Activated naive CD4-positive, alpha-beta T cell treated with anti-CD3 and anti-CD28 coated beads, Interleukin-2, amount 10 ng/mL, durations not matched to agents 7 days and 5 days (primary cell): ENCODE data around the gene DUS4L.
"Not testable (repeated sequence)": the region's sequence is repeated elsewhere in the genome, so short reads cannot be mapped to it uniquely, and the experiment has no call there.

Experiments
- CTCF ChIA-PET: fragments of 350-600 bp; sonication (Branson Sonifier 250); formaldehyde crosslinking; loops from one replicate; lab custom pipeline; 2021; ENCODE audit warnings: antibody characterized with exemption; lab: Charles Lee
- DNase-seq: peaks from one replicate; pipeline ENCODE4 v3.0.0-alpha.2; 2020
- H3K27ac Mint-ChIP-seq: one replicate; pipeline ENCODE4 v1.8.0; 2021; ENCODE audit warnings: mild to moderate bottlenecking, moderate library complexity, mixed read lengths
- H3K27me3 Mint-ChIP-seq: one replicate; pipeline ENCODE4 v1.8.0; 2021; ENCODE audit warnings: mild to moderate bottlenecking, mixed read lengths
- H3K36me3 Mint-ChIP-seq: one replicate; pipeline ENCODE4 v1.8.0; 2021; ENCODE audit warnings: mixed read lengths
- H3K4me1 Mint-ChIP-seq: one replicate; pipeline ENCODE4 v1.8.0; 2021; ENCODE audit warnings: mixed read lengths
- H3K4me3 Mint-ChIP-seq: one replicate; pipeline ENCODE4 v1.8.0; 2021; ENCODE audit warnings: mild to moderate bottlenecking, moderate library complexity, mixed read lengths
- H3K9me3 Mint-ChIP-seq: one replicate; pipeline ENCODE4 v1.8.0; 2021; ENCODE audit warnings: mixed read lengths

DUS4L gene, protein sequence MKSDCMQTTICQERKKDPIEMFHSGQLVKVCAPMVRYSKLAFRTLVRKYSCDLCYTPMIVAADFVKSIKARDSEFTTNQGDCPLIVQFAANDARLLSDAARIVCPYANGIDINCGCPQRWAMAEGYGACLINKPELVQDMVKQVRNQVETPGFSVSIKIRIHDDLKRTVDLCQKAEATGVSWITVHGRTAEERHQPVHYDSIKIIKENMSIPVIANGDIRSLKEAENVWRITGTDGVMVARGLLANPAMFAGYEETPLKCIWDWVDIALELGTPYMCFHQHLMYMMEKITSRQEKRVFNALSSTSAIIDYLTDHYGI

DNA sequence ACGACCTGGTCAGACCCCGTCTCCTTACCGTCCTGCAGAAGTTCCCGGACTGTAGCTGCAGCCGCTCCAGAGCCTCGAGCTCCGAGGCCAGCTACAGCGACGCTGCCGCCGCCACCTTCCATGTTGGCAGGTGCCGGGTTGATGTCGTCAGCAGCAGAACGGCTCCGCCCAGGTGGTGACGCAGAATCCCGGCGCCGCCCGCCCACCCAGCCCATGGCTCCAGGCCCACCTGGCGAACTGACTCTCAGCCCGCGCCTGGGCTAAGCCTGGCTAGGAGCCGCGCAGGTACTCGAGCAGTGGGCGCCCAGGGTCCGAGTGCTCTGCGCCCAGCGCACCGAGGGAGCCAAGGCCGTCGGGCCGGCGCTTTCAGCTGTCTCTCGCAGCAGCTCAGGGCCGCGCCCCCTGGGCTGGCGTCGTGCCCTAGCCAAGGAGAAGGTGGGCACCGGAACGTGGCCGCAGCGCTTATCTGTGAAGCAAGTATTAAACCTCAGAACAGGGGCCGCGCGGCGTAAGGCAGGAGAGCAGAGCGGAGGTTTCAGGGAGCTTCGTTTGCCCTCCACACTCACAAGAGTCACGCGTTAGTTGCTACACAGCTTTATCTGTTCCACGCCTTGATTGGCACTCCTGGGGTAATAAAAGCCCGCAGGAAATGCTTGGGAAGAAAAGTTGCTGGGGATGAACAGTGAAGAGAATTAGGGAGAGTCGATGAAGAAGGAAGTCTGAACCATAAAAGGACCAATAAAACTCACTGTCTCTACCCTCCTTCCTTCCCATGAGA lies at the start of gene DUS4L, which contains the start of gene COG5:
TSS of gene DUS4L (plus strand) at position 197 of the 778 bp plus-strand sequence. CDS start 3,100 bp downstream, outside the sequence.
TSS of gene COG5 (minus strand) at position 146 of the 778 bp plus-strand sequence. CDS start at position 122, 24 bp downstream.
- peak within 1 kb of the TSS; percentile 96 for H3K27ac Mint-ChIP-seq
- DNase-seq, result peak; percentile 90
- H3K4me3 Mint-ChIP-seq, result peak within 1 kb of the TSS; percentile 73
- no peaks in the 10 kb centered on the region for H3K27me3 Mint-ChIP-seq
- H3K36me3 Mint-ChIP-seq, result peaks cover 12% of the 10 kb centered on the region
- CTCF ChIA-PET, result interaction anchor here (1.0 to 1.5 kb wide), 4 partner anchors 12 to 315 kb away, joined by 3 to 4 read pairs (median 4); partner anchors contain the start of gene SLC26A4
- no peaks in the 10 kb centered on the region for H3K9me3 Mint-ChIP-seq
- peaks cover 57% of the 10 kb centered on the region for H3K4me1 Mint-ChIP-seq

DNA sequence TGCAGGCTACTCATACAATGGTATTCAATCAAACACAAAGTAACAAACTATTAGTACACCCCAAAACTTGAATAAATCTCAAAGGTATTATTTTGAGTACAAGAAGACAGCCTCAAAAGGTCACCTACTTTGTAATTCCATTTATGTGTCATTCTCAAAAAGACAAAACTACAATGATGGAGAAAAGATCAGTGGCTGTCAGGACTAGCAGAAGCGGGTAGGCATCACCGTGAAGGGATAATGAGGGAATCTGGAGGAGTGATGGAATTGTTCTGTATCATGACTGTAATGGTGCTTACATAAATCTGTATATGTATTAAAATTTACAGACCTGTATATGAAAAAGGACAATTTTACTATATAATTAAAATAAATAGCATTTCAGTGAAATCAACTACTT lies 37.1 kb upstream of the DUS4L start:
- H3K9me3 Mint-ChIP-seq, result no peaks in the 10 kb centered on the region
- no peaks in the 10 kb centered on the region for H3K27me3 Mint-ChIP-seq
- no peak overlapping the region for H3K27ac Mint-ChIP-seq
- DNase-seq, result no peak
- peaks cover 20% of the 10 kb centered on the region for H3K36me3 Mint-ChIP-seq
- no peak overlapping the region for H3K4me3 Mint-ChIP-seq
- no peaks in the 10 kb centered on the region for H3K4me1 Mint-ChIP-seq
- CTCF ChIA-PET, result no interaction called here

DNA sequence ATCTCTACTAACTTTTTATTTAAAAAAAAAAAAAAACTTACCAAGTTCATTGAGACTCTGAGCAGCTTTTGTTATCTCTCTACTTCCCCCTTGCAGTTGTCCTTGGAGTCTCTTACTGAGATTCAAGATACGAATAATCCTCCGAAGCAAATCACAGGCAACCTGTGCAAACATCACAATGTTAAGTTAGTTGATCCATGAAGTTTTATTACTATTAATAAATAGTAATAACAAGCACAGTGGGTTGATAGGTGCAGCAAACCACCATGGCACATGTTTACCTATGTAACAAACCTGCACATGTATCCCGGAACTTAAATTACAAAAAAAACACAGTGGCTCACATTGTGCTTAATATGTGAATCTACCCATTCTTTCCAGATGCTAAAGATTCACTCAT lies 36.6 kb upstream of the DUS4L start:
- CTCF ChIA-PET, result no interaction called here
- Mint-ChIP-seq H3K27ac (no peak overlapping the region), H3K36me3 (peaks cover 16% of the 10 kb centered on the region), H3K27me3 (no peaks in the 10 kb centered on the region), H3K4me3 (no peak overlapping the region), H3K4me1 (no peaks in the 10 kb centered on the region), H3K9me3 (no peaks in the 10 kb centered on the region)
- DNase-seq, result no peak

DNA sequence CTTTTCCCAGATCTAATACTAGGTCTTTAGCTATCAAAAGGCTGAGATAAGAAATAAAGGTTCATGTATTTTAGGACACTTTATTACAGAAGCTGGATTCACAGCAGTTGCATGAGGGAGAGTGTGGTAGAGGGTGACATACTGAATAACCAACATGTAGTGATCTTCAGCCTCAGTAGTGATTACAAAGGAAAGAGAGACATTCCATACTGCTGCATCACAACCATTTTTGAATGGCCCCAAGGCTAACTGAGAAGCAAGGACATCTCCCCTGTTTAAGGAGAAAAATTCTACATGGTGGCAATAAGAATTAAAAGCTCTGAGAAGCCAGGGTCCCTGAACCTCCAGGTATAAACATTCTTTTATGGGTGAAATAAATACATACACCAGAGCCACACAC lies 35.3 kb upstream of the DUS4L start:
- CTCF ChIA-PET, result no interaction called here
- H3K4me1 Mint-ChIP-seq, result no peaks in the 10 kb centered on the region
- H3K27me3 Mint-ChIP-seq, result no peaks in the 10 kb centered on the region
- H3K36me3 Mint-ChIP-seq, result peaks cover 11% of the 10 kb centered on the region
- no peak overlapping the region for H3K27ac Mint-ChIP-seq
- DNase-seq, result no peak
- H3K9me3 Mint-ChIP-seq, result no peaks in the 10 kb centered on the region
- no peak overlapping the region for H3K4me3 Mint-ChIP-seq

- H3K4me1 Mint-ChIP-seq, result no peaks in the 10 kb centered on the region
- H3K4me3 Mint-ChIP-seq, result no peak overlapping the region
- peaks cover 2% of the 10 kb centered on the region for H3K9me3 Mint-ChIP-seq
- no peak overlapping the region for H3K27ac Mint-ChIP-seq
- CTCF ChIA-PET, result no interaction called here
- no peak for DNase-seq
- H3K36me3 Mint-ChIP-seq, result peaks cover 19% of the 10 kb centered on the region
- no peaks in the 10 kb centered on the region for H3K27me3 Mint-ChIP-seq
Measured at GRCh38 chr7:107530751-107531150, 33.0 kb upstream of the DUS4L start.

DNA sequence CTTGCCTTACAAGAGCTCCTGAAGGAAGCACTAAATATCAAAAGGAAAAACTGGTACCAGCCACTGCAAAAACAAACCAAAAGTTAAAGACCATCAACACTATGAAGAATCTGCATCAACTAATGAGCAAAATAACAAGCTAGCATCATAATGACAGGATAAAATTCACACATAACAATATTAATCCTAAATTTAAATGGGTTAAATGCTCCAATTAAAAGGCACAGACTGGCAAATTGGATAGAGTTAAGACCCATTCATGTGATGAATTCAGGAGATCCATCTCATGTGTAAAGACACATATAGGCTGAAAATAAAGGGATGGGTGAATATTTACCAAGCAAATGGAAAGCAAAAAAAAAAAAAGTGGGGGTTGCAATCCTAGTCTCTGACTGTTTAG lies 29.6 kb upstream of the DUS4L start:
- peaks cover 36% of the 10 kb centered on the region for H3K36me3 Mint-ChIP-seq
- no peak overlapping the region for H3K4me3 Mint-ChIP-seq
- no peaks in the 10 kb centered on the region for H3K4me1 Mint-ChIP-seq
- no peak overlapping the region for H3K27ac Mint-ChIP-seq
- CTCF ChIA-PET, result no interaction called here
- no peaks in the 10 kb centered on the region for H3K27me3 Mint-ChIP-seq
- peaks cover 7% of the 10 kb centered on the region for H3K9me3 Mint-ChIP-seq
- no peak for DNase-seq

DNA sequence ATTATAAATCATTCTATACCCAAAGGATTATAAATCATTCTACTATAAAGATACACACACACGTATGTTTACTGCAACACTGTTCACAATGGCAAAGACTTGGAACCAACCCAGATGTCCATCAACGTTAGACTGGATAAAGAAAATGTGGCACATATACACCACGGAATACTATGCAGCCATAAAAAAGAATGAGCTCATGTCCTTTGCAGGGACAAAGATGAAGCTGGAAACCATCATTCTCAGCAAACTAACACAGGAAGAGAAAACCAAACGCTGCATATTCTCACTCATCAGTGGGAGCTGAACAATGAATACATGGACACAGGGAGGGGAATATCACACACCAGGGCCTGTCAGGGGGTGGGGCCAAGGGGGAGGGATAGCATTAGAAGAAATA lies 26.5 kb upstream of the DUS4L start:
- H3K9me3 Mint-ChIP-seq, H3K27ac Mint-ChIP-seq, H3K27me3 Mint-ChIP-seq, H3K4me1 Mint-ChIP-seq, CTCF ChIA-PET, DNase-seq, H3K4me3 Mint-ChIP-seq: not testable (repeated sequence)
- H3K36me3 Mint-ChIP-seq, result peaks cover 44% of the 10 kb centered on the region

DNA sequence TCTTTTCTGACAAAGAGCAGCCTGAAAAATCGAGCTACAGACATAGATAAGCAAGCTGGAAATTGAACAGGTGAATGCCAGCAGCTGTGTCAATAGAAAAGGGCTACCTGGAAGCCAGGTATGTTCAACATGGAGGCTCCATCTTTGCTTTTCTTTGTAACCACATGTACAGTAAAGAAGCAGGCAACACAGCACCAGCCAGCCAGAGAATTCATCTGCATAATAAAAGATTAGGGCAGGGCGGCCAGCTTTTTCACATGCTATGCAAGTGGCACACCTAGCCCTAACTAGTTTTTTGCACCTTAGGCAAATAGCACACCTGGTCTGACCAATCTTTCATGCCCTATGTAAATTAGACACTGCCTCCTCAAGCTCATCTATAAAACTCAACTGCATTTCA lies 25.8 kb upstream of the DUS4L start:
- H3K27ac Mint-ChIP-seq, result no peak overlapping the region
- H3K9me3 Mint-ChIP-seq, result peaks cover 7% of the 10 kb centered on the region
- H3K36me3 Mint-ChIP-seq, result peaks cover 49% of the 10 kb centered on the region
- H3K27me3 Mint-ChIP-seq, result no peaks in the 10 kb centered on the region
- no peaks in the 10 kb centered on the region for H3K4me1 Mint-ChIP-seq
- CTCF ChIA-PET, result interaction anchor here (0.6 kb wide), 1 partner anchor 25 kb away, joined by 4 read pairs; no protein-coding TSS in a partner anchor
- H3K4me3 Mint-ChIP-seq, result no peak overlapping the region
- no peak for DNase-seq

DNA sequence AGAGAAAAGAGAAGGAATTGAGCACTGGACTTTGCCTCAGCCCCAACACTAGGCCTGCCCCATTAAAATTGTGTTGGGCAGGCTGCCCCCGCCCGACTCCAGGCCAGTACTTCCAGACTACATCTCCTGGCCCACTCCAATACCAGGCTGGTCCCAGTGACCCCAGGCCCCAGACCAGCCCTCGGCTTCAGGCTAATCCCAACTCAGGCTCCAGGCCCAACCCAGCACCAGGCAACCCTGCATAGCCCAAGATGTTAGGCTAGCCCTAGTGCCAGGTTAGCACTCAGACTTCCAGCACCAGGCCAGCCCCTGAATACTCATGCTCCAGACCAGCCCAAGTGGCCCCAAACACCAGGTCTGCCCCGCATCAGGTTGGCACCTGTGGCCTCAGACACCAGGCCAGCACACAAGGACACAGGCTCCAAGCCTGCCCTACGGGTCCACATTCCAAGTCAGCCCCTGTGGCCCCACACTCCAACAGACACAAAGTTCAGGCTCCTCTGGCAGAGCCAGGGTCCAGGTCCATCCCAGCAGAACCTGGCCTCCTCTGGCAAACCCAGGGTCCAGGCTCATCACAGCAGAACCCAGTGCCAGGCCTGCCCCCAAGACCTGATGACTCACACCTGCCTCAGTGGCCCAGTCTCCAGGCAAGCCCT lies 20.3 kb upstream of the DUS4L start:
- Mint-ChIP-seq H3K27me3 (no peaks in the 10 kb centered on the region), H3K4me1 (no peaks in the 10 kb centered on the region), H3K4me3 (no peak overlapping the region), H3K9me3 (peaks cover 13% of the 10 kb centered on the region), H3K27ac (no peak overlapping the region), H3K36me3 (peaks cover 54% of the 10 kb centered on the region)
- DNase-seq, result no peak
- CTCF ChIA-PET, result no interaction called here

GRCh38 chr7:107544848-107545591 lies 18.8 kb upstream of the DUS4L start:
- Mint-ChIP-seq H3K4me1 (no peaks in the 10 kb centered on the region), H3K27me3 (no peaks in the 10 kb centered on the region), H3K36me3 (peaks cover 52% of the 10 kb centered on the region), H3K4me3 (no peak overlapping the region), H3K9me3 (peaks cover 13% of the 10 kb centered on the region), H3K27ac (no peak overlapping the region)
- CTCF ChIA-PET, result no interaction called here
- no peak for DNase-seq

- CTCF ChIA-PET, result no interaction called here
- H3K9me3 Mint-ChIP-seq, result no peaks in the 10 kb centered on the region
- no peaks in the 10 kb centered on the region for H3K27me3 Mint-ChIP-seq
- H3K4me3 Mint-ChIP-seq, result no peak overlapping the region
- no peak for DNase-seq
- peaks cover 48% of the 10 kb centered on the region for H3K36me3 Mint-ChIP-seq
- peaks cover 8% of the 10 kb centered on the region for H3K4me1 Mint-ChIP-seq
- H3K27ac Mint-ChIP-seq, result no peak overlapping the region
Measured at GRCh38 chr7:107551936-107552335, 11.8 kb upstream of the DUS4L start.

- H3K4me3 Mint-ChIP-seq, result no peak overlapping the region
- no peak for DNase-seq
- CTCF ChIA-PET, result no interaction called here
- peaks cover 29% of the 10 kb centered on the region for H3K4me1 Mint-ChIP-seq
- H3K36me3 Mint-ChIP-seq, result peaks cover 40% of the 10 kb centered on the region
- H3K9me3 Mint-ChIP-seq, result no peaks in the 10 kb centered on the region
- no peak overlapping the region for H3K27ac Mint-ChIP-seq
- no peaks in the 10 kb centered on the region for H3K27me3 Mint-ChIP-seq
Measured at GRCh38 chr7:107555893-107556292, 7.9 kb upstream of the DUS4L start.

DNA sequence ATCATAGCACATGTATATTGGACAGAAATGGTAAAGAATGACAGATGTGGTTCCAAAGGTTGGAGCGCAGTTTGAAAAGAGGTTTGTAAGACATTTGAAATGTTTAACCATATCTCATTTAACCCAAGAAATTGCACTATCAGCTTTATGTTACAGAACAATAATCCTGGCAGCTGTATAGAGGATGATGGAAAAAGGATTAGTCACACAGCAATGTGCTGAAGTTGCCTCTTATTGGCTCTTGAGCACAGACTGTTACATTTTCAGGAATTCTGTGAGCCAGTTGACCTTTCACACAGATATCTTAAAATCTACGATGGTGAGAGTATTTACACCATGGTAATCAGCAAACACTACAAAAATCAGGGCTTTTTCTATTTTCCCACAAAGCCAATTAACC lies 3.9 kb upstream of the DUS4L start:
- Mint-ChIP-seq H3K36me3 (peaks cover 23% of the 10 kb centered on the region), H3K4me3 (no peak overlapping the region), H3K9me3 (no peaks in the 10 kb centered on the region), H3K4me1 (peaks cover 51% of the 10 kb centered on the region), H3K27me3 (no peaks in the 10 kb centered on the region), H3K27ac (no peak overlapping the region)
- DNase-seq, result no peak
- CTCF ChIA-PET, result no interaction called here
